Activated T-cell treated with anti-CD3 and anti-CD28 coated beads, Interleukin-2, amount 50 U/mL, for 72 hours (primary cell): ENCODE measurements around the gene LRRC4C. TPM values are rescaled to one million over a fixed set of nuclear protein-coding genes. Genes with fewer than 3 reads are reported as not detected.

Experiments used
- ATAC-seq, 2 donors: fragments of 150-1000 bp; cut with Tn5 transposase; replicated peaks in 1 of 2; 2 replicates each; pipeline ENCODE4 v1.10.0; 2021; ENCODE audit warnings: moderate library complexity in 2 of 2, mild to moderate bottlenecking in 1 of 2
- DNase-seq, 2 donors: peaks; one replicate each; pipeline ENCODE4 v3.0.0; 2021 to 2022; ENCODE audit warnings: mixed read lengths in 1 of 2
- H3K27ac Mint-ChIP-seq: one replicate; pipeline ENCODE4 v1.8.0; 2022; ENCODE audit warnings: mild to moderate bottlenecking, moderate library complexity, mixed read lengths
- H3K27me3 Mint-ChIP-seq: one replicate; pipeline ENCODE4 v1.8.0; 2022; ENCODE audit warnings: low read depth, mixed read lengths
- H3K36me3 Mint-ChIP-seq, 2 donors: one replicate each; pipeline ENCODE4 v1.8.0; 2022; ENCODE audit warnings: mixed read lengths in 2 of 2, mild to moderate bottlenecking in 1 of 2; ENCODE audit not compliant: insufficient read depth in 2 of 2
- H3K4me1 Mint-ChIP-seq: one replicate; pipeline ENCODE4 v1.8.0; 2022; ENCODE audit warnings: low read depth, mixed read lengths
- H3K4me3 Mint-ChIP-seq, 2 donors: one replicate each; pipeline ENCODE4 v1.8.0; 2022; ENCODE audit warnings: mild to moderate bottlenecking in 2 of 2, mixed read lengths in 2 of 2, moderate library complexity in 2 of 2
- H3K9me3 Mint-ChIP-seq, 2 donors: one replicate each; pipeline ENCODE4 v1.8.0; 2022; ENCODE audit warnings: mixed read lengths in 2 of 2
- total RNA-seq, 2 donors: library from RNA; stranded (reverse); gene quantifications; one replicate each; pipeline ENCODE4 v1.2.3, GENCODE V29; 2022

Gene LRRC4C
- total RNA-seq, 2 donors from 2014 or later, result not detected

GRCh38 chr11:40797981-40798380 lies 661.5 kb downstream of the LRRC4C start:
- Mint-ChIP-seq H3K9me3 (peaks cover 10 to 13% of the 10 kb centered on the region in 2 donors), H3K4me3 (no peak overlapping the region), H3K4me1 (no peaks in the 10 kb centered on the region), H3K27ac (no peak overlapping the region), H3K36me3 (peaks cover 0 to 1% of the 10 kb centered on the region in 2 donors), H3K27me3 (no peaks in the 10 kb centered on the region)
- DNase-seq (no peak), ATAC-seq (no peak)

GRCh38 chr11:40787224-40787623 lies 672.2 kb downstream of the LRRC4C start:
- ATAC-seq (no peak), DNase-seq (no peak)
- Mint-ChIP-seq H3K36me3 (peaks cover 0 to 3% of the 10 kb centered on the region in 2 donors), H3K4me1 (no peaks in the 10 kb centered on the region), H3K27me3 (no peaks in the 10 kb centered on the region), H3K27ac (no peak overlapping the region), H3K9me3 (peaks cover 3 to 9% of the 10 kb centered on the region in 2 donors), H3K4me3 (no peak overlapping the region)

GRCh38 chr11:40763046-40763445 lies 696.4 kb downstream of the LRRC4C start:
- no peaks in the 10 kb centered on the region for H3K36me3 Mint-ChIP-seq
- H3K27me3 Mint-ChIP-seq, result no peaks in the 10 kb centered on the region
- no peak overlapping the region for H3K27ac Mint-ChIP-seq
- DNase-seq, result no peak
- no peaks in the 10 kb centered on the region for H3K4me1 Mint-ChIP-seq
- H3K9me3 Mint-ChIP-seq, result peaks cover 4% of the 10 kb centered on the region in 2 donors
- no peak for ATAC-seq
- no peak overlapping the region for H3K4me3 Mint-ChIP-seq

GRCh38 chr11:40759341-40759740 lies 700.1 kb downstream of the LRRC4C start:
- no peak overlapping the region for H3K4me3 Mint-ChIP-seq
- no peak overlapping the region for H3K27ac Mint-ChIP-seq
- no peaks in the 10 kb centered on the region for H3K27me3 Mint-ChIP-seq
- H3K36me3 Mint-ChIP-seq, result no peaks in the 10 kb centered on the region
- H3K4me1 Mint-ChIP-seq, result no peaks in the 10 kb centered on the region
- DNase-seq, result no peak
- peaks cover 3 to 7% of the 10 kb centered on the region in 2 donors for H3K9me3 Mint-ChIP-seq
- no peak for ATAC-seq

- DNase-seq (no peak), ATAC-seq (no peak)
- Mint-ChIP-seq H3K27me3 (no peaks in the 10 kb centered on the region), H3K36me3 (peaks cover 1 to 3% of the 10 kb centered on the region in 2 donors), H3K4me3 (no peak overlapping the region), H3K27ac (no peak overlapping the region), H3K9me3 (peaks cover 11 to 16% of the 10 kb centered on the region in 2 donors), H3K4me1 (no peaks in the 10 kb centered on the region)
Measured at GRCh38 chr11:40754297-40754696, 705.2 kb downstream of the LRRC4C start.

GRCh38 chr11:40746282-40746681 lies 713.2 kb downstream of the LRRC4C start:
- ATAC-seq (no peak), DNase-seq (no peak)
- Mint-ChIP-seq H3K4me1 (no peaks in the 10 kb centered on the region), H3K36me3 (peaks cover 0 to 3% of the 10 kb centered on the region in 2 donors), H3K4me3 (no peak overlapping the region), H3K27me3 (no peaks in the 10 kb centered on the region), H3K27ac (no peak overlapping the region), H3K9me3 (peaks cover 12 to 15% of the 10 kb centered on the region in 2 donors)

GRCh38 chr11:40732132-40732531 lies 727.3 kb downstream of the LRRC4C start:
- no peak for DNase-seq
- H3K27ac Mint-ChIP-seq, result no peak overlapping the region
- H3K9me3 Mint-ChIP-seq, result peaks cover 14 to 15% of the 10 kb centered on the region in 2 donors
- H3K36me3 Mint-ChIP-seq, result peaks cover 0 to 2% of the 10 kb centered on the region in 2 donors
- ATAC-seq, result no peak
- H3K4me3 Mint-ChIP-seq, result no peak overlapping the region
- no peaks in the 10 kb centered on the region for H3K4me1 Mint-ChIP-seq
- H3K27me3 Mint-ChIP-seq, result no peaks in the 10 kb centered on the region

- peak in 1 of 2 donors; percentile 0 for DNase-seq
- H3K9me3 Mint-ChIP-seq, result peaks cover 13 to 14% of the 10 kb centered on the region in 2 donors
- H3K4me1 Mint-ChIP-seq, result no peaks in the 10 kb centered on the region
- H3K36me3 Mint-ChIP-seq, result peaks cover 2 to 4% of the 10 kb centered on the region in 2 donors
- no peak for ATAC-seq
- H3K27ac Mint-ChIP-seq, result no peak overlapping the region
- H3K27me3 Mint-ChIP-seq, result no peaks in the 10 kb centered on the region
- H3K4me3 Mint-ChIP-seq, result no peak overlapping the region
Measured at GRCh38 chr11:40722179-40722795, 737.2 kb downstream of the LRRC4C start.

GRCh38 chr11:40716344-40717130 lies 742.9 kb downstream of the LRRC4C start:
- Mint-ChIP-seq H3K9me3 (peaks cover 5 to 7% of the 10 kb centered on the region in 2 donors), H3K27me3 (no peaks in the 10 kb centered on the region), H3K36me3 (peaks cover 0 to 1% of the 10 kb centered on the region in 2 donors), H3K4me1 (no peaks in the 10 kb centered on the region), H3K27ac (no peak overlapping the region), H3K4me3 (no peak overlapping the region)
- ATAC-seq, result no peak
- no peak for DNase-seq

GRCh38 chr11:40713083-40713482 lies 746.4 kb downstream of the LRRC4C start:
- no peak overlapping the region for H3K4me3 Mint-ChIP-seq
- peaks cover 0 to 4% of the 10 kb centered on the region in 2 donors for H3K36me3 Mint-ChIP-seq
- H3K27ac Mint-ChIP-seq, result no peak overlapping the region
- DNase-seq (no peak), ATAC-seq (no peak)
- H3K27me3 Mint-ChIP-seq, result no peaks in the 10 kb centered on the region
- H3K9me3 Mint-ChIP-seq, result peaks cover 14 to 17% of the 10 kb centered on the region in 2 donors
- no peaks in the 10 kb centered on the region for H3K4me1 Mint-ChIP-seq

GRCh38 chr11:40701027-40701426 lies 758.4 kb downstream of the LRRC4C start:
- no peaks in the 10 kb centered on the region for H3K4me1 Mint-ChIP-seq
- no peaks in the 10 kb centered on the region for H3K27me3 Mint-ChIP-seq
- H3K36me3 Mint-ChIP-seq, result no peaks in the 10 kb centered on the region
- peaks cover 4 to 5% of the 10 kb centered on the region in 2 donors for H3K9me3 Mint-ChIP-seq
- ATAC-seq (no peak), DNase-seq (no peak)
- H3K4me3 Mint-ChIP-seq, result no peak overlapping the region
- no peak overlapping the region for H3K27ac Mint-ChIP-seq

GRCh38 chr11:40689823-40690222 lies 769.6 kb downstream of the LRRC4C start:
- peaks cover 2 to 5% of the 10 kb centered on the region in 2 donors for H3K9me3 Mint-ChIP-seq
- no peaks in the 10 kb centered on the region for H3K36me3 Mint-ChIP-seq
- no peak for ATAC-seq
- DNase-seq, result no peak
- no peak overlapping the region for H3K4me3 Mint-ChIP-seq
- H3K27ac Mint-ChIP-seq, result no peak overlapping the region
- H3K4me1 Mint-ChIP-seq, result no peaks in the 10 kb centered on the region
- H3K27me3 Mint-ChIP-seq, result no peaks in the 10 kb centered on the region

- peaks cover 2% of the 10 kb centered on the region in 2 donors for H3K9me3 Mint-ChIP-seq
- no peaks in the 10 kb centered on the region for H3K4me1 Mint-ChIP-seq
- DNase-seq (no peak), ATAC-seq (no peak)
- no peaks in the 10 kb centered on the region for H3K36me3 Mint-ChIP-seq
- H3K4me3 Mint-ChIP-seq, result no peak overlapping the region
- no peaks in the 10 kb centered on the region for H3K27me3 Mint-ChIP-seq
- H3K27ac Mint-ChIP-seq, result no peak overlapping the region
Measured at GRCh38 chr11:40688369-40688768, 771.1 kb downstream of the LRRC4C start.
